GM21717 (cell line): ENCODE measurements around the gene CHD2.

Experiments used
- ATAC-seq: cut with Tn5 transposase; IDR thresholded peaks from one replicate; pipeline ENCODE4 v1.9.1; 2021; ENCODE audit warnings: mild to moderate bottlenecking, moderate library complexity; ENCODE audit not compliant: unreplicated experiment

Gene CHD2

GRCh38 chr15:93063796-93064690 is 163.9 kb downstream of the CHD2 start:
- no peak for ATAC-seq

- no peak for ATAC-seq
These were observed 165.5 kb downstream of the CHD2 start for GRCh38 chr15:93065641-93066045.

GRCh38 chr15:93066224-93066681 is 166.1 kb downstream of the CHD2 start:
- ATAC-seq, result no peak

- ATAC-seq, result no peak
These were observed 166.9 kb downstream of the CHD2 start for GRCh38 chr15:93066834-93067648.

- no peak for ATAC-seq
These were observed 167.5 kb downstream of the CHD2 start for GRCh38 chr15:93067649-93068085.

GRCh38 chr15:93068581-93069199 is 168.6 kb downstream of the CHD2 start:
- no peak for ATAC-seq

- ATAC-seq, result no peak
These were observed 170.0 kb downstream of the CHD2 start for GRCh38 chr15:93070132-93070531.

- ATAC-seq, result no peak
These were observed 170.6 kb downstream of the CHD2 start for GRCh38 chr15:93070551-93071296.

- no peak for ATAC-seq
These were observed 171.4 kb downstream of the CHD2 start for GRCh38 chr15:93071469-93071936.

GRCh38 chr15:93072011-93072410 is 171.9 kb downstream of the CHD2 start:
- ATAC-seq, result no peak

- ATAC-seq, result no peak
These were observed 172.6 kb downstream of the CHD2 start for GRCh38 chr15:93072411-93073394.

GRCh38 chr15:93073465-93073952 is 173.4 kb downstream of the CHD2 start:
- ATAC-seq, result no peak

GRCh38 chr15:93074599-93074998 is 174.5 kb downstream of the CHD2 start:
- no peak for ATAC-seq

GRCh38 chr15:93076217-93076616 is 176.1 kb downstream of the CHD2 start:
- ATAC-seq, result no peak

GRCh38 chr15:93076875-93077274 is 176.8 kb downstream of the CHD2 start:
- no peak for ATAC-seq
